Embryonic facial prominence (tissue), 1 donor: ENCODE results near the gene USP17L17.
"Not testable (repeated sequence)": the region's sequence is repeated elsewhere in the genome, so short reads cannot be mapped to it uniquely, and the experiment has no call there.

ENCODE experiments used
- DNase-seq: peaks from one replicate; pipeline ENCODE4 v3.0.0-alpha.2; 2016; ENCODE audit errors: extremely low spot score

The USP17L17 gene

GRCh38 chr4:9243579-9243978 is at the start of gene USP17L17:
TSS of gene USP17L17 (plus strand) at chr4:9243879. CDS start at chr4:9243879, 0 bp downstream.
- DNase-seq, result not testable (repeated sequence)

GRCh38 chr4:9210357-9210756 is 33.3 kb upstream of the USP17L17 start, which contains the start of gene USP17L10:
TSS of gene USP17L10 (plus strand) at chr4:9210657. CDS start at chr4:9210657, 0 bp downstream.
- DNase-seq, result not testable (repeated sequence)

- DNase-seq, result not testable (repeated sequence)
Observed at GRCh38 chr4:9214701-9215100, 29.0 kb upstream of the USP17L17 start.

GRCh38 chr4:9215105-9215504 is 28.6 kb upstream of the USP17L17 start, which contains the start of gene USP17L11:
TSS of gene USP17L11 (plus strand) at chr4:9215405. CDS start at chr4:9215405, 0 bp downstream.
- DNase-seq, result not testable (repeated sequence)

- not testable (repeated sequence) for DNase-seq
Observed at GRCh38 chr4:9219852-9220251, 23.8 kb upstream of the USP17L17 start, which contains the start of gene USP17L12. TSS of gene USP17L12 (plus strand) at chr4:9220152. CDS start at chr4:9220152, 0 bp downstream.

- DNase-seq, result not testable (repeated sequence)
Observed at GRCh38 chr4:9224596-9224995, 19.1 kb upstream of the USP17L17 start, which contains the start of gene USP17L13. TSS of gene USP17L13 (plus strand) at chr4:9224896. CDS start at chr4:9224896, 0 bp downstream.

GRCh38 chr4:9230249-9230648 is 13.4 kb upstream of the USP17L17 start:
- DNase-seq, result not testable (repeated sequence)

GRCh38 chr4:9234085-9234484 is 9.6 kb upstream of the USP17L17 start, which contains the start of gene USP17L15:
TSS of gene USP17L15 (plus strand) at chr4:9234385. CDS start at chr4:9234385, 0 bp downstream.
- DNase-seq, result not testable (repeated sequence)

GRCh38 chr4:9238461-9238860 is 5.2 kb upstream of the USP17L17 start:
- DNase-seq, result not testable (repeated sequence)

GRCh38 chr4:9247953-9248680 is 4.4 kb downstream of the USP17L17 start, which contains the start of gene USP17L18:
TSS of gene USP17L18 (plus strand) at chr4:9248630. CDS start at chr4:9248630, 0 bp downstream.
- not testable (repeated sequence) for DNase-seq

GRCh38 chr4:9253078-9253477 is 9.4 kb downstream of the USP17L17 start, which contains the start of gene USP17L19:
TSS of gene USP17L19 (plus strand) at chr4:9253378. CDS start at chr4:9253378, 0 bp downstream.
- DNase-seq, result not testable (repeated sequence)

GRCh38 chr4:9257824-9258223 is 14.1 kb downstream of the USP17L17 start, which contains the start of gene USP17L20:
TSS of gene USP17L20 (plus strand) at chr4:9258124. CDS start at chr4:9258124, 0 bp downstream.
- DNase-seq, result not testable (repeated sequence)

GRCh38 chr4:9262572-9262971 is 18.9 kb downstream of the USP17L17 start, which contains the start of gene USP17L21:
TSS of gene USP17L21 (plus strand) at chr4:9262872. CDS start at chr4:9262872, 0 bp downstream.
- DNase-seq, result not testable (repeated sequence)

- DNase-seq, result not testable (repeated sequence)
Observed at GRCh38 chr4:9267319-9267718, 23.6 kb downstream of the USP17L17 start, which contains the start of gene USP17L22. TSS of gene USP17L22 (plus strand) at chr4:9267619. CDS start at chr4:9267619, 0 bp downstream.

- not testable (repeated sequence) for DNase-seq
Observed at GRCh38 chr4:9271719-9272118, 28.0 kb downstream of the USP17L17 start.
